K562 (cell line): ENCODE data around the gene DNALI1.

Source experiments
- ERF ChIP-seq: fragments of 450-650 bp; formaldehyde crosslinking; IDR thresholded peaks from 2 replicates; pipeline ENCODE4 v1.4.0; 2020; ENCODE audit warnings: mild to moderate bottlenecking, mixed read lengths
- POLR2A ChIP-seq: fragments of 450-650 bp; conservative IDR thresholded peaks from 2 replicates; pipeline ENCODE4 v1.6.1; 2016
- RAD21 ChIP-seq, 2 experiments: fragments of 250-450 bp in 1 of 2; fragments of 450-650 bp in 1 of 2; sonication (Bioruptor Pico) in 1 of 2; formaldehyde crosslinking in 1 of 2; IDR thresholded peaks in 1 of 2; conservative IDR thresholded peaks in 1 of 2; 2 replicates each; pipeline versions ENCODE4 v1.4.0 to v1.8.0; 2020 to 2022; ENCODE audit warnings: mild to moderate bottlenecking in 2 of 2, moderate library complexity in 1 of 2
- SMARCA4 ChIP-seq: fragments of 450-650 bp; IDR thresholded peaks from 2 replicates; pipeline ENCODE4 v1.6.1; 2016
- TEAD4 ChIP-seq, 2 experiments: sonication (generic) in 1 of 2; formaldehyde crosslinking in 1 of 2; IDR thresholded peaks; 2 replicates each; pipeline versions ENCODE4 v1.6.1 to v1.8.0; 2012 to 2022; ENCODE audit warnings: borderline replicate concordance in 1 of 2, inconsistent platforms in 1 of 2, low read length in 1 of 2, mild to moderate bottlenecking in 1 of 2, missing genetic modification reagents in 1 of 2
- TF ChIP-seq, protein P1 (sequence below), 3 experiments: IDR thresholded peaks in 2 of 3; conservative IDR thresholded peaks in 1 of 3; 2 replicates each; pipeline ENCODE4 v1.5.1; 2011 to 2012; ENCODE audit warnings: low read length in 3 of 3, mild to moderate bottlenecking in 3 of 3, control low read depth in 2 of 3, improper control_type of control experiment in 1 of 3, inconsistent platforms in 1 of 3, low read depth in 1 of 3, mixed read lengths in 1 of 3, moderate library complexity in 1 of 3; ENCODE audit not compliant: insufficient read depth in 2 of 3

DNA sequence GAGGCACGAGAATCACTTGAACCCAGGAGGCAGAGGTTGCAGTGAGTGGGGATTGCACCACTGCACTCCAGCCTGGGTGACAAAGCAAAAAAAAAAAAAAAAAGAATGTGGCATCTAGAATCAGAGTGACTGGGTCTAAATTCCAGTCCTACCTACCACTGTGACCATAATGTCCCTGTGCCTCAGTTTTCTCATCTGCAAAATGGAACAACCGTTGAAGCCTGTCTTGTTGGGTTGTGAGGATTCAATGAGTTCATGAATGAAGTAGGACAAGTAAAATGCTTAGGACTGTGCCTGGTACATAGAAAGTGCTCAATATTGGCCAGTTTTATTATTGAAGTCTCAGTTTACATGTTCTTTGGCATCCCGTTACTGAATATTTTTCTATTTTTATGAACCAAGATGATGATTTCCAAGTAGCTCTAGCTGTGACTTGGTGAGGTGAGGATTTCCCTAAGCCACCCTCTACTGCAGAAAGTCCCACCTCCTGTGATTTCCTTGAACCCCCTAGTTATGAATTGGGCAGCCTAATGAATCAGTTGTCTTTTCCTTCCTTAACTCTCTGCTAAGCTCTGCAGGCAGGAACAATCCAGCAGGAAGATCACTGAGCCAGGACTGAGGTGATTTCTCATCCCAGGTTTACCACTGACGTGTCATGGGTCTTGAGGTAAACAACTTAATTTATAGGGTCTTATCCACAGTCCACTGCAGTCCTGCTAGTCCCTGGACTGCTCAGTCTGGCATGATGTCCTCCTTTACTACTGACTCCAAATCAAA, 23.2 kb upstream of the DNALI1 start:
- no peak for TF ChIP-seq TEAD4 (IDR thresholded peaks at IDR 0.05; ENCODE audit: low read length)
- TF ChIP-seq TEAD4 (CRISPR knock-in tag; IDR thresholded peaks at IDR 0.05; ENCODE audit: borderline replicate concordance) = no peak
- TF ChIP-seq POLR2A = no peak
- TF ChIP-seq ERF (CRISPR knock-in tag) = no peak
- TF ChIP-seq, protein P1, sequence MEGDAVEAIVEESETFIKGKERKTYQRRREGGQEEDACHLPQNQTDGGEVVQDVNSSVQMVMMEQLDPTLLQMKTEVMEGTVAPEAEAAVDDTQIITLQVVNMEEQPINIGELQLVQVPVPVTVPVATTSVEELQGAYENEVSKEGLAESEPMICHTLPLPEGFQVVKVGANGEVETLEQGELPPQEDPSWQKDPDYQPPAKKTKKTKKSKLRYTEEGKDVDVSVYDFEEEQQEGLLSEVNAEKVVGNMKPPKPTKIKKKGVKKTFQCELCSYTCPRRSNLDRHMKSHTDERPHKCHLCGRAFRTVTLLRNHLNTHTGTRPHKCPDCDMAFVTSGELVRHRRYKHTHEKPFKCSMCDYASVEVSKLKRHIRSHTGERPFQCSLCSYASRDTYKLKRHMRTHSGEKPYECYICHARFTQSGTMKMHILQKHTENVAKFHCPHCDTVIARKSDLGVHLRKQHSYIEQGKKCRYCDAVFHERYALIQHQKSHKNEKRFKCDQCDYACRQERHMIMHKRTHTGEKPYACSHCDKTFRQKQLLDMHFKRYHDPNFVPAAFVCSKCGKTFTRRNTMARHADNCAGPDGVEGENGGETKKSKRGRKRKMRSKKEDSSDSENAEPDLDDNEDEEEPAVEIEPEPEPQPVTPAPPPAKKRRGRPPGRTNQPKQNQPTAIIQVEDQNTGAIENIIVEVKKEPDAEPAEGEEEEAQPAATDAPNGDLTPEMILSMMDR (IDR thresholded peaks at IDR 0.05 in 2 of 3, conservative IDR thresholded peaks at IDR 0.05 in 1 of 3; ENCODE audit: insufficient read depth in 2 of 3, low read depth in 1 of 3, low read length in 3 of 3) = no peak
- TF ChIP-seq RAD21 (CRISPR knock-in tag; conservative IDR thresholded peaks at IDR 0.05 in 1 of 2, IDR thresholded peaks at IDR 0.05 in 1 of 2) = no peak
- no peak for TF ChIP-seq SMARCA4
